CD1c-positive myeloid dendritic cell (primary cell): Measurements from ENCODE around the gene EMP2.
"Not testable (repeated sequence)": the region's sequence is repeated elsewhere in the genome, so short reads cannot be mapped to it uniquely, and the experiment has no call there.

ENCODE experiments used
- DNase-seq: peaks from one replicate; pipeline ENCODE4 v3.0.0-alpha.2; 2016; ENCODE audit errors: extremely low spot score

The EMP2 gene

DNA sequence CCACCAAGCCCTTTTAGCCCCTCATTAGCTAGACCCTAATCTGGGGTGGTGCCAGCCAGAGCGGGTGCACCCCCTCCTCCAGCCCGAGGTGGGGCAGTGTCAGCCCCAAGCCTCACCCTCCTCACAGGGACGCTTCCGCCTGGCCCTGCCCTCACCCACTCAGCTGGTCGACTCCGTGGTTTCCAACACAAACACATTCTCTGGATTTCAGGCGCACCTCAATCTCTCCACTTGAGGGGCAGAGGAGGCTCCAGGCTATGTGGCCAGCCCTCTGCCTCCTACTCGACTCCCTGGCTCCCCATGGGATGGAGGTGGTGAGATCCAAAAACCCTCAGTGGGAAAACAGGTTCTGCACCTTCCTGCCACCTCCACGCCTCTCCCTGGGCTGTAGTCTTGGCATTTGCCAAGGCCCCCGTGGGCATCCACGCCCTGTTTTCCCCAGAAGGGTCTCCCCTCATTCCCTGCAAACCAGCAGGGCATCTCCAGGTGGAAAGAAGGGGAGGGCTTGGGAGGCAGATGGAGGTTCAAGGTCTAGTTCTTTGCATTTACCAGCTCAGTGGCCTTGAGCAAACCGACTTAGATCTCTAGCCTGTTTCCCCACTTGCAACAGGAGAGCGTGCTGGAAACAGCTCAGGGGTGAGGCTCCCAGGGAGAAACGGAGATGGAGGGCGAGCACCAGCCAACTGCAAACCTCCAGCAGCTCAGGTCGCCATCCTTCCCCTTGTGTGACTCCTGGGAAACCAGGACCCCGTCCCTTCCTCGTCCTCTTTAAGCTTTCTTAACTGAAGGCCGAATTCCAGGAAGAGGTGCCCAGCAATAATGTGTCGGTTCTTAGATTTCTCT is 1.7 kb downstream of the EMP2 start:
- no peak for DNase-seq

DNA sequence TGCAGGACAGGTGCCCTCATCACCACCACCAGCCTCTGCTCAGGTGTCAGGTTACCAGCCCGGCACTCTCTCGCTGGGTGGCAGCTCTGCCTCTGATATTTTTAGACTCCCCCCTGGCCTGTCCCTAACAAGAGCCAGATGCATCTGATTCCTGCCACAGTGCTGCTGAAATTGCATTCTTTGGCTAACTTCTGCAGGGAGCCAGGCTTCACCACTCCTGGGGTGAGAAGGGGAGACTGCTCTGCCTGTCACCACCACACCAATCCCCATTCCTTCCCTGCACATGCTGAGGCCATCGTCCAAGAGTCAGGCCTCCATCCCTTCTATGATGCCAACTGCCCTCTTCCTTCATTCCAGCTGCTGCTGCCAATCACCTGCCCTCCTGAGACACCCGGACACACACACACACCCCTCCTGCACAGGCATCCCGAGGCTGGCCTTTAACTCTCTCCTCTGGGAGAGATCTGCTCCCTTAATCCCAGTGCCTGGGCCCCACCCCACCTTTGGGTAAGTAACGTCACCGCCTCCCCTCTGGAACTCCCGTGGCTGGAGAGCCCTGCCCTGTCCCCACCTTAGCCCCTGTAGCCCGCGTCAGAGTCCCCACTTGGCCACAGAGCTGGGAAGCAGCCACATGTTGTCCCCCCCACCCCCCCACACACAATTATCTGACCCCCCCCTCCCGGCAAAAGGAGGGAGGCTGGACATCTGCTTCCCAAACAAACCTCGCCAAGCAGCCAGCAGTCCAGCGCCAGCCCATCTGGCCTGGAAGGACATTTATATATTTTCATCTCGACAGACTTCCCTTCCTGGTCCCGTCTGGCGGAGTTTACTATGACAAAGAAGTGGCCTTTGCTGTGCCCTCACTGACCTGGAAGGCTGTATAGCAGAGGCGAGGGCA is 2.8 kb downstream of the EMP2 start:
- DNase-seq = no peak

DNA sequence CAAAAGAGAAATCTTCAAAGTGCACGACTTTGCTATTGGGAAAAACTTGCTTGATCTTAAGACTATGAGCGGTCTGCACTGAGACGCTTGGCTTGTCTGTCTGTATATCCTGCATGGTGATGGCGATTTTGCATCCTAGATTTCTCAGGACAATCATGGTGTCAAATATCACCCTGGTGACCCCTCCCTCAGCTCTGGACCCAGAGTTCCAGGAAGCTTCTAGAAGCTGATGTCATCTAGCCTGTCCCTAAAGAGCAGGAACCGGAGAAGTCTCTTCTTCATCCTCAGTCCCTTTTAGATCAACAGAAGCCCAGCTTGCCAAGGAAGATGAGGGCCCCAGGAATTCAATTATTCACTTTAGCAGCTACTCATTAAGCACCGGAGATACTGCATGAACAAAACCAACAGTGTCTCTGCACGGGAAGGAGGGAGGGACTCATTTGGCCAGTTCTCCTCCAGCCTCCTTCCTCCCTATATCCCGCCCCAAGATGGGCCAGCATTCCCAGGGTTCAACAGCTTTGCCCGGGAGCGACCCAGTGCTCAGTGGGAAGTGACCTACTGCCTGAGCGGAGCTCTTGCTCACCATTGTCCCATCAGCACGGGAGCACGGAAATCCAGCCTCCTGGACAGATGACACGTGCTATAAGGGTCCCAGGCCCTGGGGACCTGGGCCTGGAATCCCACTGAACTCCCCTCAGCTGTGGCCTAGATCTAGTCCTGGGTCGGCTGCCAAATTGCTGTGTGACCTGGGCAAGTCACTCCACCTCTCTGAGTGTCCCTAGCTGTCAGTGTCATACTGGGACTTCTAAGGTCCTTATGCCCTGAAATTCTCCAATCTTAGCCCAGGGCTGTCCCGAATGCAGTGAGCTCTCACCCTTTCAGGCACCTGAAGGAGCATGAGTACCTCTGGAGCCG is 3.8 kb downstream of the EMP2 start:
- DNase-seq = no peak

DNA sequence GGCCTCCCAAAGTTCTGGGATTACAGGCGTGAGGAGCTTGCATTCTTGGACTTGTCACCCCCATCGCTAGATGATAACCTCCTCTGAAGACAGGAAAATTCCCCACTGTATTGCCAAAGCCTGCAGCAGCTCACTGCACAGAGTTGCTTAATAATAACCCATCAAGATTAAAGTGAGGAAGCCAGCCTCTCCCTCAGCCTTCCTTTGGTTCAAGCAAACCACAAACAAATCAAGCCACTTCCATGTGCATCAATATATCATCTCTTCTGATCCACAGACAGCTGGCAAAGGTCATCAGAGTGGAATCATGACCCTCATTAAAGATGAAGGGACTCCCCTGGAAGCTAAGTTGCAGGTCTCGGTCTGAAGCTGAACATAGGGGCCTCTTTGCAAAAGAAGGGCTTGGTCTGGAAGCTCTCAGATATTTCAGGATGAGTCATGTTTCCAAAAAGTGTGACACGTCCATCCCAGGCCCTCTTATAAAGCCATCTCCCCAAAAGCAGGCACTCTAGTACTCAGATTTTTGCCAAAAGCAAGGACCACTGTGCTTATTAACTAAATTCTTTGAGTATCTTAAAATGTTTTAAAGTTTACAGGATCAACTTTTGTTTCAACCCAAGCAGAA is 4.8 kb downstream of the EMP2 start:
- DNase-seq = no peak

DNA sequence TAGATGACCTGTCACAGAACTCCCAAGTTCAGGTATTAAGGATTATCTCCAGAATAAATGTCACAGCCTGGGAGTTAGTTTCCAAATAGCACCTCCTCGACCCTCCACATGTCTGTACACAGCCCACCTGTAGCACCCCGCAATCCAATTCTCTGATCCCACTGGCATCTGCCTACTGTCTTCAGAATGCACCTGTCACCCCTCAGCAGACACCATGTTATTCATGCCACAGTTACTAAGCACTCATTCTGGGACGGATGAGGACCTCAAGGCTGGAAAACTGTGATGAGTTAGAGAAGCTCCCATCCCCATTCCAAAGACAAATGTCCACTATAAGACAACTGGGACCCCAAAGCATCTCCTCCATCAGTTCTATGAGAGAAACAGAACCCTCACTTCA is 7.8 kb downstream of the EMP2 start:
- DNase-seq = no peak

DNA sequence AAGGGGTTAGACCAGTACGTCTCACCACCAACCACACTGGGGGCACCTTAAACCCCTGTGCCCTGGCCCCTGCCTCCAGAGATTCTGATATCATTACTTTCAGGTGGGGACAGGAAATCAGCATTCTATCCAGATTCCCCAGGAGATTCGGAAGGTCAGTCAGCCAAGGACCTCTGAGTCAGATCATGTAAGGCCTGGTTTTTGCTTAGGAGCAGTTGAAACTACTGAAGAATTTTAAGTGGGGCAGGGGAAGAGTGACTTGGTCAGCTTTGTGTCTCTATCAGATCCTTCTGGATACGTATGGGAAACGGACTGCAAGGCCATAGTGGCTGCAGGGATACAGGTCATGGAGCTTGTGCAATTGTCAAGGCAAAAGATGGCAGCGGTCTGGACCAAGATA is 9.0 kb downstream of the EMP2 start:
- DNase-seq = no peak

DNA sequence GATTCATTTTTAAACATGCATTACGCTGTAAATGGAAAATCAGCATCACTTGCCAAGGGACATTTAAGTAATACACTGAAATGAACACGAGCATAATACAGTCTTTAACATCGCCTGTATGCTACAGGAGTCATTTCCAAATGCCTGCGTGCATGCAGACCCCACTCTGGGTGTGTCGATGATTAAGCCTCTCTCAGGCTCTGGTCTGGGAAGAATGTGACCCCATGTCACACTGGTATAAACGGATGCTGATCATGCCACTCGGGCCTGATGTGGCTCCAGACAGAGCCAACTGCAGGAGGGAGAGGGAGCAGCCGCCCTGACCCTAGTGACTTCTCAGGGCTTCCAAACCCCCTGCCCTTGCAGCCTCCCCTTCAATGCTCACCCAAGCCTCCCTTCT is 10.8 kb downstream of the EMP2 start:
- no peak for DNase-seq

DNA sequence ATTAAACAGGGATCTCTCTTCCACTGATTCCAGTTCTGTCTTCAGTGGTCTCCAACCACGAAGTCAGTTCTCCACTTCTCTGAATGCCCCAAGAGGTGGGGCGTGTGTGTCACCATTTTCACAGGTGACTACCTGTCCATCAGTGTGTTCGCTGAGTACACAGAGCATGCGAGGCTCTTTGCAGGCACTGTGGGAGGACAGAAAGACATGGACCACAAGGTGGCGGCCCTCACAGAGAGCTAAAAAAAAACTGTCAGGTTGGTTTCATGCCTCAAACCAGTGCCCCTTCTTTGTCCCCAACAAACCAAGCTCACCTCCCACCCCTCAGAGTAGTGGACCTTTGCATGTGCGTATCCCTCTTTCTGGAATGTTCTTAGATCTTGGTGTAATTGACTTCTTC is 13.8 kb downstream of the EMP2 start:
- no peak for DNase-seq

DNA sequence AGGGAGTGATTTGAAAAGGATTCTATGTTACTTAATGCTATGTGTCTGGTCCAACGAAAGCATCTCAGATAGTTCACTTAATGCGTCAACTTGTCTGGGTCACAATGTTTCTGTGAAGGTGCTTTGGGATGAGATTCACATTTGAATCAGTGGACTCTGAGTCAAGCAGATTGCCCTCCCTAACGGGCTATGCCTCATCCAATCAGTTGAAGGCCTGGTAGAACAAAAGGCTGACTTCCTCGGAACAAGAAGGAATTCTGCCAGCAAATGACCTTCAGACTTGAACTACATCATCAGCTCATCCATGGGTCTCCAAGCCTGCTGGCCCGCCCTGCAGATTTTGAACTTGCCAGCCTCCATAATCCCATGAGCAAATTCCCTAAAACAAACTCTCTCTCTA is 15.2 kb downstream of the EMP2 start:
- no peak for DNase-seq

DNA sequence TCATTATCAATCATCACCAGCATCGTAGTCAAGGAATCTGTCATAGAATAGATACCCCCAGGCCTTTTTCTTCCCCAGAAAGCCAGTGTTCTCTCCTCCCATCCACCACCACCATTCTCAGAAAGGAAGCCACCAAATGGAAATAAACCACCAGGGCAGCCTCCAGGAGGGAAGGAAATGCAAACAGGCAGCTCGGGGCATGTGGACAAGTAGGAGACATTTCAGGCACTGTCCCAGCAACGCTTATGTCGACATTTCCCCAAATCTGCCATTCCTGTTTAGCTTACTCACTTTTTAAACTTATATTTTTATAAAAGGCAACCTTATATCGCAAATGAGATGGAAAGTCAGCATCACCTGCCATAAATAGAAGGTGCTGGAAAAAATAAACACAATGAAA is 15.8 kb downstream of the EMP2 start:
- DNase-seq = no peak

DNA sequence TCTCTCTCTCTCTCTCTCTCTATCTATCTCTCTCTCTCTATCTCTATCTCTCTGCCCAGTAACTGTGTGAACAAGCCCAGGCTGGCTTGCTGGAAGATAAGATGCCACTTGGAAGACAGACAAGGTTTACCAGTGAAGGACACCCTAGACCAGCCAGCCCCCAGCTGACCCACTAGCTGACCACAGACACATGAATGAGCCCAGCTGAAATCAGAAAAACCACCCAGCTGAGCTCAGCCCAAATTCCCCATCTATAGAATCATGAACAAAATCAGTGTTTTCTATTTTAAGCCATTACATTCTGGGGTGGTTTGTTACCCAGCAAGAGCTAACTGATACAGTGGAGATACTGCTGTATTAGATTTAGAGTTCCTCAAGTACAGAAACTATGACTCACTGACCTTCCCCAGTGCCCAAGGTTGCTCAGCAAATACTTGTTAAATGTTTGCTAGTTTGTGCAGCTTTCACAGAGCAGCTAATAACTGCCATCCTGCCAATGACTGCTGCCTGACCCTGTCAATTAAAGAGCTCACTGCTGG is 18.0 kb downstream of the EMP2 start:
- no peak for DNase-seq

DNA sequence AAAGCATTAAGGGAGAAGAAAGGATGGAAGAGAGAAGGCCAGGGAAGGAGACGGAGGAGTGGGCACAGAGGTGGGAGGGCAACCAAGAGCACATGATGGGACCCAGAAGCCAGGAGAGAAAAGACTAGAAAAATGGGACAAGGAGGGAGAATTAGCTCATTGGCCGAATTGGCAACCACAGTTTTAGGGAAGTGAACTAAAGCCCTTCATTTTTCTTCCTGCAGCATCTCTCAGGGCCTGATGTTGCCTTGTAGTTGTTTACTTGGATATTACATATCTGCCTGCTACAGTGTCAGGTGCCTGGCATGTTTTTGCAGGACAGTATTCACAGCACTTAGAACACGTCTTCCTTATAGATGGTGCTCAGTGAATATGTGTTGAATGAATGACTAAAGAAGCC is 19.0 kb downstream of the EMP2 start:
- DNase-seq = no peak

DNA sequence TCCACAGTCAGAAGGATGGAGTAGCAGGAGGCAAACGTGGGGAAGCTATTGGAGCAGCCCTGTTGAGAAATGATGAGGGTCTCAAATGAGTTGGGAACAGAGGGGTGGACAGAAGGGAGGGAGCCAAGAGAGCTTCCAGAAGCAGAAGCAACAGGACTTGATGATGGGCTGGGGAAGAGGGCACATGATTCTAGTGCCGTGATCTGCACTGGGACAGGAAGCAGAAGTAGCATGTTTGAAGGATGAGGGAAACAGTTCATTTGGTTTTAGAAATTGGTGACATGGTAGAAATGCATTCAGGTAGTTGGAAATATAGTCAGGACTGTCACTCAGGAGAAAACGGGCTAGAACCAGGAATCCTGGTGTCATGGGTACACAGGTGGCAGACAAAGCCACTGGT is 19.4 kb downstream of the EMP2 start:
- DNase-seq = peak; percentile 15

DNA sequence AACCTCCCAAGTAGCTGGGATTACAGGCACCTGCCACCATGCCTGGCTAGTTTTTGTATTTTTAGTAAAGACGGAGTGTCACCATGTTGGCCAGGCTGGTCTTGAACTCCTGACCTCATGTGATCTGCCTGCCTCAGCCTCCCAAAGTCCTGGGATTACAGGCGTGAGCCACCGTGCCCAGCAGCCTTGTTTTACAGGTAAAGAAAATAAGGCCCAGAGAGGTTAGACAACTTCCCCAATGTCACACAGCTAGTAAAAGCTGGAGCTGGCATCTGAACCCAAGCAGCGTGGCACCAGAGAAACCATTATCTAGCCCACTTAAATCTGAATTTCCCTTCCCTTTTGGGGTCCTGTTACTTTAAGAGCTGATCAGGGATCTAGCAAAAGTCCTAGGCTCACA is 20.6 kb downstream of the EMP2 start:
- not testable (repeated sequence) for DNase-seq

DNA sequence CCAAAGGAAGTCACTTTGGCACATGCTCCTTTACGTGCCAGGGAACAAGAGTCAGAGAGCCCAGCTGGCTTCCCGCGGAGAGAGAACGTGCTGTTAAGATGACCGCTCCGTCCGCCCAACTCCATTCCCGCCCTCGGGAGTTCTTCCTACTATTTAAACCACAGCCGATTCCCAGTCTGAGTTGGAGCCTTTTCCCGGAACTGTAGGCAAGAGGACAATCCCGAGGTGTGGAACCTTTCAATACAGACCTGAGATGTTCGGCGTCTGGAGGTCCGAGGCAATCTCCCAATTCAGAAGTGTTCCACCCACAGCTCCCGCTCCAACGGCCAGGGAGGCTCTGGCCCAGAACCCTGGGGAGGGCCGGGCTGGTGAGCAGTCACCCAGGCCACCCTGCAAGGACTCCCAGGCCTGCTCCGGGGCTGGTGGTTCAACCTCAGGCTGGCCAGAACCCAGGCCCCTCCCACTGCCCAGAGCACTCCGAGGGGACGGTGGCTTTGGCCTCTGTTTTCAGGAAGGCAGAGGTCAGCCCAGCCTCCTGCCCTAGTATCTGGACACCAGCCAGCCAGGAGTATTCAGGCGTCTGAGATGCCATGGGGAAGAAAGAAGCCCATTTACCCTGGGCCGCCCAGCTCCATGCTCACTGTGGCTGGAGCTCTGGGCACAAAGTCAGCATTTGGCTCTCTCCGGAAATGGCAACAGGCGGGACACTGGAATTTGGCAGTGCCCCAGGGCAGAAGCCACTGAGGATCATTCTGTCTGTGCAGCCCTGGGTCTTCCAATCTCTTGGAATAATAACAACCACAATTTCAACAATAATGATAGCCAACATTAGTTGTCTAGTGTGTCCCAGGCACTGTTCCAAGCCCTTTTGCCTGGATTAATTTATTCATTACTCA is 21.4 kb downstream of the EMP2 start:
- DNase-seq = no peak

DNA sequence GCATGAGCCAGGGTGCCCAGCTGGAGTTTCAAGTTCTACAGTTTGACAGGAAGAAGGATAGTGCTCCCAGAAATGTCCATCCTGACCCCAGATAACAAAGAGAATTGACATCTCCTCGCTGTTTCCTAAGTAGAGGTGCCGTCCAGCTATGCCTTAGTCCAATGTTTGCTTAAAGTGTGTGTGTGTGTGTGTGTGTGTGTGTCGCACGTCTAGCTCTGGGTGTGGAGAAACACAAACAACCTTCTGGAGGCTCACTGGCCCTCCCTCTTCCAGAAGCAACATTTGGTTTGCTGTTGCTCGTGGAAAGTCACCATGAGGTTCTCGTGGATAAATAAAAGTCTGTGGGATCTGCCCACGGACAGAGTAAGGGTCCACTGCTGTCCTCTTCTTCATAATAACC is 22.1 kb downstream of the EMP2 start:
- no peak for DNase-seq

DNA sequence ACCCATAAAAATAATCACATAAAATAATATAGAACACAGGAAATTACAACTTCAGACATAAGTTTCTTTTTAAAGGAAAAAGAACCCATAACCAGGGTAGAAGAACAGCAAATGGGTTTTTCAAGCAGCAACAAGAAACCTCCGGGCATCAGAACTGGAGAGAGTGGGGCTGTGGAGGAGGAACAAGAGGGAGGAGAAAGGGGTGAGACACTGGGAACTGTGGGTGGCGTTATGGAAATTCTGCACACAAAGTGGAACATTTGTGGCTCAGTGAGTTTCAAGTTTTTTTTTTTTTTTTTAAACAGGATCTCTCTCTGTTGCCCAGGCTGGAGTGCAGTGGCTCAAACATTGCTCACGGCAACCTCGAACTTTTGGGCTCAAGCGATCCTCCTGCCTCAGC is 22.6 kb downstream of the EMP2 start:
- DNase-seq = no peak

DNA sequence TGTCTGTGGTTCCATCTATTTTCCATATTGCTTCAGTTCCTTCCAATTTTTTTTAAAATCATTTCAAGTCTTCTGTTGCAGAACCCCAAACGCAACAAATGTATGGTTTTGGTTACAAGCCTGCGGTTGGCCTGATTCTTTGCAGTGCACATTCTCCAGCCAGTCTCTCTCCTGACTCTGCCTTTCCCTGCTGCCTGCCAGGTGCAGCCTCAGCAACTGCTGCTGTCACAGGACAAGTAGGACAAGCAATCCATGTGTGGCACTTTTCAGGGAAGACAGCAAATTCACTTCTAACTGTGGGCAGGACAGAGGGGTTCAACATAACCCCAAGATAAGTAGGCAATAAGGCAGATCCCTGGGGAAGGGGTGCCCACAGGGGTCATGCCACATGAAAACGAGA is 24.2 kb downstream of the EMP2 start:
- DNase-seq = no peak

DNA sequence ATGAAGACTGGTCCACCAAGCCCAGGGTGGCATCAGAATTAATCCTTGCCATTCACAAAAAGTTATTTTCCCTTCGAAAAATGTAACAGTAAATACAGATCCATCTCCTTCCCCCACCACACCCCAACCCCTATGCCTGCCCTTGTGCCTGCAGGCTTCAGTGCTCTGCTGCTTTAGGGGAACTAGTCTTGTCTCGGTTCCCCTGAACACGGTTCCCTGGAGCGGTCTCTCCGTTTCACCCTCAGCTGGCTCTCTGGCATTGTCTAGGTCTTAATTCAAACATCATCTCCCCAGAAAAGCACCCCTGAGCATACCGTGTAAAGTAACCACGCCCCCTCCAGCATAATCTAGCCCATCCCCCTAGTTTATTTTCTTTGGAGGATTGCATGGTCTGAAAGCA is 25.8 kb downstream of the EMP2 start:
- no peak for DNase-seq

DNA sequence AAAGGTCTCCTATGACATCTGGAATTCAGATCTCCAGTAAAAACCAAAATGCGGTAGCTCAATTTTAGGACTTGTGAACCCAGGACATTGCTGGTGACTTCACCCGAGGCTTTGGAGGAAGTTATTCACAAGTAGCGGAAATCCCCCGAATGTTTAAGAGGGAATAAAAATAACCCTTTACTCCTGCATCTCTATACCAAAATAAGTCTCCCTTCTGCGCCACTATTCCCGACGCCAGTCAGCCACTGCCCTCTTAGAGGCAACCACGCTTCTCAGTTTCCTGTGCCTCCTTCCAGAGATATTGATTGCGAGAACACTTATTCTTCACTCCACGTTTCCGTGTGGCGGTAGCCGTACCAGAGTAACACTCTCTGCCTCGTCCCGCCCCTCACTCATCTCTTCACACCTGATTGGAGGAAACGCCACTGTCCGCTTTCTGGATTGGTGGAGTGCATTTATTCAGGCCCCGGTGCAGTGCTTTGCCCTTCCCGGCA is 27.4 kb downstream of the EMP2 start:
- DNase-seq = peak; percentile 62
